Osteoblast (primary cell): ENCODE measurements around the gene COL15A1. TPM values are rescaled to one million over a fixed set of nuclear protein-coding genes. Genes with fewer than 3 reads are reported as not detected.

Experiments
- DNase-seq: peaks from one replicate; pipeline ENCODE4 v3.0.0; 2011; ENCODE audit warnings: low spot score, mixed read lengths; ENCODE audit not compliant: insufficient read length; ENCODE audit errors: missing footprints
- H2AFZ ChIP-seq: 2 replicates; pipeline ENCODE4 v1.6.0; 2011; ENCODE audit warnings: mild to moderate bottlenecking, low read length
- H3K27ac ChIP-seq: 2 replicates; pipeline ENCODE4 v1.5.1; 2011; ENCODE audit warnings: mild to moderate bottlenecking, low read depth, low read length, moderate library complexity
- H3K27me3 ChIP-seq: 2 replicates; pipeline ENCODE4 v1.6.0; 2012; ENCODE audit warnings: mild to moderate bottlenecking, control low read depth, inconsistent platforms, low read length, moderate library complexity; ENCODE audit not compliant: insufficient read depth
- H3K36me3 ChIP-seq: 2 replicates; pipeline ENCODE4 v1.5.1; 2011; ENCODE audit warnings: mild to moderate bottlenecking, low read length, control low read depth, moderate library complexity; ENCODE audit not compliant: insufficient read depth
- H3K4me1 ChIP-seq: 2 replicates; pipeline ENCODE4 v1.5.1; 2011; ENCODE audit warnings: mild to moderate bottlenecking, low read length, control low read depth, moderate library complexity; ENCODE audit not compliant: insufficient read depth
- H3K4me2 ChIP-seq: 2 replicates; pipeline ENCODE4 v1.6.0; 2011; ENCODE audit warnings: mild to moderate bottlenecking, low read length; ENCODE audit not compliant: insufficient read depth
- H3K4me3 ChIP-seq: fragments of 200-600 bp; sonication (generic); 3 replicates; pipeline ENCODE4 v1.5.1; 2012; ENCODE audit warnings: mild to moderate bottlenecking, low read length, inconsistent platforms; ENCODE audit not compliant: insufficient read depth
- H3K79me2 ChIP-seq: 2 replicates; pipeline ENCODE4 v1.6.0; 2012; ENCODE audit warnings: mild to moderate bottlenecking, low read length, control low read depth, inconsistent platforms; ENCODE audit not compliant: insufficient read depth
- H3K9me3 ChIP-seq: 2 replicates; pipeline ENCODE4 v1.5.1; 2011; ENCODE audit warnings: low read depth, low read length, control low read depth
- H4K20me1 ChIP-seq: 2 replicates; pipeline ENCODE4 v1.6.0; 2012; ENCODE audit warnings: mild to moderate bottlenecking, low read length, control low read depth; ENCODE audit not compliant: insufficient read depth
- total RNA-seq: library from RNA; depleted of rRNA; stranded (reverse); fragments of >200 nt; gene quantifications from 2 replicates; pipeline ENCODE4 v1.2.3, GENCODE V29; 2012
- TF ChIP-seq, protein P1 (sequence below): IDR thresholded peaks from 2 replicates; pipeline ENCODE4 v1.5.1; 2011; ENCODE audit warnings: mild to moderate bottlenecking, low read depth, low read length, moderate library complexity; ENCODE audit errors: extremely low read depth

Gene COL15A1
- total RNA-seq, 1 donor = 29.3 TPM

DNA sequence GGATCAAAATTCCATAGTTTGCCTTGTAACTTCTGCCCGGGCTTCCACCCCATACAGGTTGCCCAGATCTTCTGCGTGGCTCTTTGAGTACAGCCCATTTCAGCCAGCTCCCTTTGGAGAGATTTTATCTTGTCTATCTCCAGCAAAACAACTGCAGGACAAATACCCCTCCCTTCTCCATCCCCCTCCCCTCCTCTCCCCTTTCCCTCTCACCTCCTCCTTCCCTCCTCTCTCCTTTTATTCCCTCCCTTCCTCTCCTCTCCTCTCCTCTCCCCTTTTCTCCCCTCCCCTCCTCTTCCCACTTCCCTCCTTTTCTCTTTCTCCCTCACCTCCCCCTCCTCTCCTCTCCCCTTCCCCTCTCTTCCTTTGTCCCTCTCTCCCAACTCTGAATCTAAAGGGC, 58.2 kb downstream of the COL15A1 start:
- Histone ChIP-seq H3K27ac (no peak overlapping the region), H3K36me3 (no peaks in the 10 kb centered on the region), H3K4me1 (peaks cover 33% of the 10 kb centered on the region), H3K27me3 (peaks cover 19% of the 10 kb centered on the region), H2AFZ (no peak overlapping the region), H3K4me2 (no peak overlapping the region), H3K79me2 (no peaks in the 10 kb centered on the region), H4K20me1 (no peaks in the 10 kb centered on the region), H3K4me3 (no peak overlapping the region), H3K9me3 (no peaks in the 10 kb centered on the region)
- no peak for DNase-seq
- TF ChIP-seq, protein P1, sequence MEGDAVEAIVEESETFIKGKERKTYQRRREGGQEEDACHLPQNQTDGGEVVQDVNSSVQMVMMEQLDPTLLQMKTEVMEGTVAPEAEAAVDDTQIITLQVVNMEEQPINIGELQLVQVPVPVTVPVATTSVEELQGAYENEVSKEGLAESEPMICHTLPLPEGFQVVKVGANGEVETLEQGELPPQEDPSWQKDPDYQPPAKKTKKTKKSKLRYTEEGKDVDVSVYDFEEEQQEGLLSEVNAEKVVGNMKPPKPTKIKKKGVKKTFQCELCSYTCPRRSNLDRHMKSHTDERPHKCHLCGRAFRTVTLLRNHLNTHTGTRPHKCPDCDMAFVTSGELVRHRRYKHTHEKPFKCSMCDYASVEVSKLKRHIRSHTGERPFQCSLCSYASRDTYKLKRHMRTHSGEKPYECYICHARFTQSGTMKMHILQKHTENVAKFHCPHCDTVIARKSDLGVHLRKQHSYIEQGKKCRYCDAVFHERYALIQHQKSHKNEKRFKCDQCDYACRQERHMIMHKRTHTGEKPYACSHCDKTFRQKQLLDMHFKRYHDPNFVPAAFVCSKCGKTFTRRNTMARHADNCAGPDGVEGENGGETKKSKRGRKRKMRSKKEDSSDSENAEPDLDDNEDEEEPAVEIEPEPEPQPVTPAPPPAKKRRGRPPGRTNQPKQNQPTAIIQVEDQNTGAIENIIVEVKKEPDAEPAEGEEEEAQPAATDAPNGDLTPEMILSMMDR = no peak

DNA sequence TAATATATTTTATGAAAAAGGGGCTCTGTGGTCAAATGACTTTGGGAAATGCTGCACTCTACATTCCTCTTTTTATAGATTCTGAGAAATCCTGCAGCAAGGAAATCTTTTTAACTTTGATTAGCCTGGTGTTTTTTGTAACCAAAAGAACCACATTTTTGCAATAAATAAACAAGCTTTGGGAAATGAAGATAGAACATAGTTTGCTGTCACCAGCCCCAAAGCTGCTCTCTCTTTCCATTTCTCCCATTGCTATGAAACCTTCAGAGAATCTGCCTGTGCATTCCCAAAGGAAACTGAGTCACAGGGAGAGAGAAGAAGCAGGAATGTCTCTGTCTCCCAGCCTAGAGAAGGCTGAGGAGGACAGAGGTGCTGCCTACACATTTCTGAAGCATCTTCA, 59.0 kb downstream of the COL15A1 start:
- no peak for DNase-seq
- peaks cover 13% of the 10 kb centered on the region for H3K27me3 ChIP-seq
- no peaks in the 10 kb centered on the region for H3K9me3 ChIP-seq
- no peaks in the 10 kb centered on the region for H4K20me1 ChIP-seq
- no peak overlapping the region for H3K4me2 ChIP-seq
- no peaks in the 10 kb centered on the region for H3K79me2 ChIP-seq
- H3K36me3 ChIP-seq = no peaks in the 10 kb centered on the region
- TF ChIP-seq, protein P1 = no peak
- no peak overlapping the region for H3K27ac ChIP-seq
- H3K4me1 ChIP-seq = peaks cover 25% of the 10 kb centered on the region
- H2AFZ ChIP-seq = no peak overlapping the region
- no peak overlapping the region for H3K4me3 ChIP-seq

DNA sequence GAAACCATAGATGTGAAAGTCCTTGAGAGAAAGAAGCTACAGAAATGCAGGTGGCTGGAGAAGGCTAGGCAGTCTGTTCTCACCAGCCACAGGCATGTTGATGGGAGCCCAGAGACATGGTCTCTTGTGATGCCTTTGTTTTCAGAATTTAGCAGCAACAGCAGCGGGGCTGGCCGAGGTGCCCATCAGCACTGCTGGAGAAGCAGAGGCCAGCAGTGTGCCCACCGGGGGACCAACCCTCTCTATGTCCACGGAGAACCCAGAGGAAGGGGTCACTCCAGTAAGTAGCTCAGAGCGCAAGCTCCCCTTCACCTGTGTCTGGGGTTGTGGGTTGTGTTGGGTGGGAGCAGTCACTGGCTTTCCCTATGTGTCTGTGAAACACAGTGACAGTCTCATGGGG, 59.6 kb downstream of the COL15A1 start:
- DNase-seq = no peak
- Histone ChIP-seq H3K4me3 (no peak overlapping the region), H3K36me3 (no peaks in the 10 kb centered on the region), H4K20me1 (no peaks in the 10 kb centered on the region), H3K27ac (no peak overlapping the region), H3K4me1 (peaks cover 19% of the 10 kb centered on the region), H3K27me3 (peaks cover 13% of the 10 kb centered on the region), H3K9me3 (no peaks in the 10 kb centered on the region), H3K79me2 (no peaks in the 10 kb centered on the region), H3K4me2 (no peak overlapping the region), H2AFZ (no peak overlapping the region)
- TF ChIP-seq, protein P1 = no peak

DNA sequence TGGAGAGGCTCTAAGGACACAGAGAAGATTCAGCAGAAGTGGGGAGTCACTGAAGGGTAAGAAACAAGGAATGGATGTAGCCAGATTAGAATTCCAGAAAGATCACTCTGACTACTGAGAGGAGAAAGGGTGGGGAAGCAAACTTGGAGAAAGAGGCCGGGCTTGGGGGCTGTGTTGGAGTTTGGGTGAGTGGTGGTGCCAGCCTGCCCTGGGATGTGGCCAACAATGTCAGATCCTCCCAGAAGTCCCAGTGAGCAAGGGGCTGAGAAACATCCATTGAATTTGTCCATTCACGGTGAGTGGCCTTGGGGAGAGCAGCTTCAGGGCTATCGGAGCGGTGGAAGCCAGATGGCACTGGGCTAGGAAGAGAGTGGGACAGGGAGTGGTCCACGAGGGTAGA, 60.4 kb downstream of the COL15A1 start:
- Histone ChIP-seq H3K27me3 (peaks cover 13% of the 10 kb centered on the region), H3K4me2 (no peak overlapping the region), H2AFZ (no peak overlapping the region), H4K20me1 (no peaks in the 10 kb centered on the region), H3K36me3 (no peaks in the 10 kb centered on the region), H3K4me3 (no peak overlapping the region), H3K27ac (no peak overlapping the region), H3K4me1 (peaks cover 11% of the 10 kb centered on the region), H3K79me2 (no peaks in the 10 kb centered on the region), H3K9me3 (peaks cover 2% of the 10 kb centered on the region)
- DNase-seq = no peak
- TF ChIP-seq, protein P1 = no peak
